OCI-LY7 (cell line): ENCODE measurements around the gene GNAI2. TPM values are rescaled to one million over a fixed set of nuclear protein-coding genes. Genes with fewer than 3 reads are reported as not detected.

Experiments
- BruUV-seq: library from RNA; stranded (reverse); fragments of 400-500 nt; replicated peaks from 2 replicates; lab custom pipeline; 2021; lab: Mats Ljungman, UMichigan
- CTCF ChIA-PET: fragments of 300-600 bp; sonication (Branson Sonifier 250); formaldehyde crosslinking; loops from one replicate; lab custom pipeline; 2022; ENCODE audit warnings: antibody characterized with exemption; ENCODE audit not compliant: unreplicated experiment; lab: Charles Lee
- POLR2A ChIA-PET: fragments of 300-600 bp; sonication (Branson Sonifier 250); formaldehyde crosslinking; loops from one replicate; lab custom pipeline; 2022; ENCODE audit warnings: antibody characterized with exemption; lab: Charles Lee
- DNase-seq: peaks from one replicate; pipeline ENCODE4 v3.0.0-alpha.2; 2015; ENCODE audit warnings: low spot score
- H2AFZ ChIP-seq: fragments of 200-600 bp; sonication (generic), shearing (Covaris generic); 2 replicates; pipeline ENCODE4 v1.6.1; 2014; ENCODE audit warnings: mild to moderate bottlenecking, antibody characterized with exemption, low read length, moderate library complexity
- H3K27ac ChIP-seq: fragments of 200-600 bp; sonication (generic); 2 replicates; pipeline ENCODE4 v1.5.1; 2014; ENCODE audit warnings: mixed run types, low read depth, mild to moderate bottlenecking, moderate library complexity, low read length, inconsistent platforms; ENCODE audit not compliant: poor library complexity, severe bottlenecking
- H3K36me3 ChIP-seq: fragments of 200-600 bp; sonication (generic); 2 replicates; pipeline ENCODE4 v1.6.1; 2014; ENCODE audit warnings: mild to moderate bottlenecking, antibody characterized with exemption, low read length, moderate library complexity, mixed read lengths; ENCODE audit not compliant: insufficient read depth
- H3K4me1 ChIP-seq: fragments of 200-600 bp; sonication (generic); 2 replicates; pipeline ENCODE4 v1.5.1; 2014; ENCODE audit warnings: mild to moderate bottlenecking, low read length; ENCODE audit not compliant: insufficient read depth, poor library complexity, severe bottlenecking
- H3K4me2 ChIP-seq: fragments of 200-600 bp; sonication (generic); 2 replicates; pipeline ENCODE4 v1.6.1; 2014; ENCODE audit warnings: mild to moderate bottlenecking, low read length
- H3K4me3 ChIP-seq: fragments of 200-600 bp; sonication (generic); 2 replicates; pipeline ENCODE4 v1.5.1; 2014; ENCODE audit warnings: mild to moderate bottlenecking, low read depth, low read length; ENCODE audit not compliant: poor library complexity, severe bottlenecking
- H3K79me2 ChIP-seq: fragments of 200-600 bp; sonication (generic); 2 replicates; pipeline ENCODE4 v1.6.1; 2016; ENCODE audit warnings: low read depth, mild to moderate bottlenecking, low read length, moderate library complexity, mixed read lengths; ENCODE audit not compliant: insufficient read depth
- H3K9me2 ChIP-seq: fragments of 200-600 bp; sonication (generic); 2 replicates; pipeline ENCODE4 v1.6.1; 2016; ENCODE audit warnings: mild to moderate bottlenecking, low read length, mixed read lengths; ENCODE audit not compliant: insufficient read depth
- H3K9me3 ChIP-seq: fragments of 200-600 bp; sonication (generic); 2 replicates; pipeline ENCODE4 v1.6.1; 2014; ENCODE audit warnings: mild to moderate bottlenecking, mixed run types, low read length, mixed read lengths
- H4K20me1 ChIP-seq: fragments of 200-600 bp; sonication (generic); 2 replicates; pipeline ENCODE4 v1.6.1; 2014; ENCODE audit warnings: mild to moderate bottlenecking, antibody characterized with exemption, low read length, moderate library complexity, mixed read lengths; ENCODE audit not compliant: insufficient read depth
- EZH2phosphoT487 ChIP-seq: fragments of 200-600 bp; sonication (generic); IDR thresholded peaks from 2 replicates; pipeline ENCODE4 v1.6.1; 2018; ENCODE audit warnings: low read depth, borderline replicate concordance, mild to moderate bottlenecking, mixed run types, antibody characterized with exemption, low read length, moderate library complexity, mixed read lengths
- intact Hi-C: fragments of 100-400 bp; cut with micrococcal nuclease; formaldehyde crosslinking; loops from one replicate; pipeline ENCODE4 v1.10.0; 2022; ENCODE audit not compliant: unreplicated experiment
- total RNA-seq, 2 experiments: library from RNA; depleted of rRNA in 1 of 2; stranded (reverse); fragments of >200 nt in 1 of 2; shearing (Covaris generic) in 1 of 2; gene quantifications; 2 replicates each; pipeline ENCODE4 v1.2.3, GENCODE V29; 2014 to 2022
- TF ChIP-seq, protein P1 (sequence below): fragments of 200-600 bp; sonication (generic); conservative IDR thresholded peaks from 2 replicates; pipeline ENCODE4 v1.5.1; 2014; ENCODE audit warnings: mild to moderate bottlenecking, antibody characterized with exemption, low read length, moderate library complexity, mixed read lengths

GNAI2 gene
- total RNA-seq, 2 experiments from 2014 or later: 190 to 256 TPM

DNA sequence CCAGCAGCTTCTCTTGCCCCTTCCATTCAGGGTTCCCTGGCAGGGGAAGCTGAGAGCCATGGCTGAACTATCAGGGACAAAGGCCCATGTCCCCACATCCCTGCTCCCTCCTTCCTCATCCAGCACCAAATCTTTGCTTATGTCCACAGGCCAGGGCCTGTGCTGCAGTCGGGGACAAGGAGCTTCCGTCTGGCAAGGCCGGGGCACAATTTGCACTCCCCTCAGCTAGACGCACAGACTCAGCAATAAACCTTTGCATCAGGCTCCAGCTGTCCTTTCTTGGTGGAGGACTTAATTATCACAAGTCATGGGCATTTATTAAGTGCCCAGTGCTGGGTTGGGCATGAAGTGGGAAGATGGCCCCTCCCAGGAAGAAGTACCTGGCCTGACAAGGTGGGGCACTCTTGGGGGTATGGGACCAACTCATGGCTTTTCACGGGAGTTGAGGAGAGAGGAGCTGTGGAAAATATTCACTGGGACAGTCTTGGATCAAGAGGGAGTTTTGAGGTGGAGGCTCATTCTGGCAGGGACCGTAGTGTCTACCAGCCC lies 39.7 kb upstream of the GNAI2 start:
- H4K20me1 ChIP-seq: no peaks in the 10 kb centered on the region
- no TSS peak for BruUV-seq
- no peaks in the 10 kb centered on the region for H3K9me3 ChIP-seq
- H3K4me1 ChIP-seq: peaks cover 12% of the 10 kb centered on the region
- H3K36me3 ChIP-seq: no peaks in the 10 kb centered on the region
- no peak overlapping the region for H3K27ac ChIP-seq
- intact Hi-C loops: no loop called here
- no peak overlapping the region for H3K4me3 ChIP-seq
- DNase-seq: no peak
- H3K4me2 ChIP-seq: no peak overlapping the region
- no peaks in the 10 kb centered on the region for H3K9me2 ChIP-seq
- H3K79me2 ChIP-seq: no peaks in the 10 kb centered on the region
- no peak overlapping the region for H2AFZ ChIP-seq
- no peak for TF ChIP-seq EZH2phosphoT487
- TF ChIP-seq, protein P1, sequence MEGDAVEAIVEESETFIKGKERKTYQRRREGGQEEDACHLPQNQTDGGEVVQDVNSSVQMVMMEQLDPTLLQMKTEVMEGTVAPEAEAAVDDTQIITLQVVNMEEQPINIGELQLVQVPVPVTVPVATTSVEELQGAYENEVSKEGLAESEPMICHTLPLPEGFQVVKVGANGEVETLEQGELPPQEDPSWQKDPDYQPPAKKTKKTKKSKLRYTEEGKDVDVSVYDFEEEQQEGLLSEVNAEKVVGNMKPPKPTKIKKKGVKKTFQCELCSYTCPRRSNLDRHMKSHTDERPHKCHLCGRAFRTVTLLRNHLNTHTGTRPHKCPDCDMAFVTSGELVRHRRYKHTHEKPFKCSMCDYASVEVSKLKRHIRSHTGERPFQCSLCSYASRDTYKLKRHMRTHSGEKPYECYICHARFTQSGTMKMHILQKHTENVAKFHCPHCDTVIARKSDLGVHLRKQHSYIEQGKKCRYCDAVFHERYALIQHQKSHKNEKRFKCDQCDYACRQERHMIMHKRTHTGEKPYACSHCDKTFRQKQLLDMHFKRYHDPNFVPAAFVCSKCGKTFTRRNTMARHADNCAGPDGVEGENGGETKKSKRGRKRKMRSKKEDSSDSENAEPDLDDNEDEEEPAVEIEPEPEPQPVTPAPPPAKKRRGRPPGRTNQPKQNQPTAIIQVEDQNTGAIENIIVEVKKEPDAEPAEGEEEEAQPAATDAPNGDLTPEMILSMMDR: no peak
- POLR2A ChIA-PET: interaction anchor here (0.6 kb wide), 1 partner anchor 30 kb away, joined by 3 read pairs; no protein-coding TSS in a partner anchor
- CTCF ChIA-PET: interaction anchor here (0.6 to 2.0 kb wide), 3 partner anchors 15 to 45 kb away, joined by 3 to 11 read pairs (median 3); no protein-coding TSS in a partner anchor

DNA sequence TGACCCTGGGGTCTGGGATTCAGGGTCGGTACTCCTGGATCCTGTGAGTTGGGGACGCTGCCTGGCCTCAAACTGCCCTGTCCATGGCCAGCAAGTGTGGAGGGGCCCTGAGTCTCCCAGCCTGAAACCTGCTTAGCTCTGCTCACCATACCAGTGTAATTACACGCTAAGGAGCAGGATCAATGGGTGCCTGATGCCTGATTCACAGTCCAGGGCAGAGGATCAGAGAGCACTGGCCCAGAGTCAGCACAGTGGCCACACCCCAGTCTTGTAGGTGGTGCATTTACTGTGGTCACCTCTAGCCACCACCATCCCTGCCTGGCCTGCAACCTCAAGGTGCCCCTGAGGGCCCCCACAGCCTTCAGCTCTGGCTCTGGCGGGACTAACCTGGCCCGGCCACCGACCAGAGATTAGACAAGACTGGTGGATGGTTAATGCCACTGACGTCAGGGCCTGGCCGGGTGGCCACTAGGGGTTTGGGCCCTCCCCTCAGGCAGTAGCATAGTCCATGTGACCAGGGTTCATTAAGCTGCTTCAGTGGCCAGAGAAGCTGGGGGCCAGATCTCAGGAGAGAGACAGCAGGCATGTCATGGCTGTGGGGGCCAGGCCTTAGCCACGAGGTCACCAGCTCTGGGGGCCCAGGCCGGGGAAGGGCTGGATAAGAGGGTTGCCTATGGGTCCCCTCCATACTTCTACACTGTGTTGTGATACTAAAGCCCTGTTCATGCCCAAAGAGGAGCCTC lies 34.3 kb upstream of the GNAI2 start:
- BruUV-seq: no TSS peak
- DNase-seq: no peak
- H3K36me3 ChIP-seq: no peaks in the 10 kb centered on the region
- no peak overlapping the region for H3K4me3 ChIP-seq
- no peak overlapping the region for H2AFZ ChIP-seq
- no peak overlapping the region for H3K27ac ChIP-seq
- H3K9me3 ChIP-seq: no peaks in the 10 kb centered on the region
- CTCF ChIA-PET: no interaction called here
- no peaks in the 10 kb centered on the region for H3K4me1 ChIP-seq
- intact Hi-C loops: no loop called here
- no peaks in the 10 kb centered on the region for H3K79me2 ChIP-seq
- no peak overlapping the region for H3K4me2 ChIP-seq
- POLR2A ChIA-PET: no interaction called here
- no peak for TF ChIP-seq EZH2phosphoT487
- TF ChIP-seq, protein P1: no peak
- H4K20me1 ChIP-seq: no peaks in the 10 kb centered on the region
- no peaks in the 10 kb centered on the region for H3K9me2 ChIP-seq
